Caki2 (cell line): ENCODE measurements around the gene GJC2. TPM values are rescaled to one million over a fixed set of nuclear protein-coding genes. Genes with fewer than 3 reads are reported as not detected.

Experiments used
- DNase-seq: peaks from one replicate; pipeline ENCODE4 v3.0.0-alpha.2; 2015; ENCODE audit warnings: low read depth
- in situ Hi-C: cut with HindIII; loops from 2 replicates; pipeline ENCODE4 v1.10.0; 2016; ENCODE audit warnings: low sequenced_read_pairs, low pct_unique_long_range_greater_than_20kb, mixed read lengths
- total RNA-seq: library from RNA; depleted of rRNA; stranded (reverse); fragments of >200 nt; shearing (Covaris generic); gene quantifications from 2 replicates; pipeline ENCODE4 v1.2.3, GENCODE V29; 2014; ENCODE audit warnings: low replicate concordance; rRNA removed

GJC2 gene
- 0.10 TPM in 1 of 2 replicates, not detected in the other for total RNA-seq

DNA sequence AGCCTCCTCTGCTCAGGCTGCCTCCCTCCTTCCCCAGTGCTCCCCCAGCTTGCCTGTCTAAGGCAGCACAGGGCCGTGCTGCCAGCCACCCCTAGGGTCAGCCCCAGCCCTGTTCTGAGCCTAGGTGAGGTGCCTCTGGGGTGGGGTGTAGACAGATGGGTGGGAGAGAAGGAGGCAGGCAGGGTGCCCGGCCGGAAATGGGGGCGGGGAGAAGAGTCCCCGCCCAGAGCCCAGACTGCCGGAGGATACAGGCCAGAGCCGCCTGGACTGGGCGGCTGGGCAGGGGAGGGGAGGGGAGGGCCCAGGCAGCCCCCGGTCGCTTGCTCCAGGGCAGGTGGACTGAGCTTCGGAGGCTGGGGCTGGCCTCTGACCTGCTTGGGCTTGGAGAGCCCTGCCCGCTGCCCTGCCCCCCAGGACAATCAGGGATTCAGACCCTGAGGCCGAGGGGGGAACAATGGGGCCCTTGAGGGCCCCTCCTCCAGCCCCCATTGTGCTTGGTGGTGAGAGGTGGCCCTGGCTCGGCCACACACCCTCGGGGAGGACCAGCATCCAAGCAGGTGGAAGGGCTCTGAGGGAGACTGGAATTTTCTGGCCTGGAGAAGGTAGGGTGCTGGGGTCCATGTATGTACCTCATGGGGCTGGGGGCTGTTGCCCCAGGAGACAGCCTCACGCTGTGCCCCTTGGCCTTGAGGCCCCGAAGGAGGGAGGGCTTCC lies at the start of gene GJC2:
Gene GJC2 (plus strand): TSS at position 525 of the 714 bp plus-strand sequence. CDS start 7,829 bp downstream, outside the sequence.
- in situ Hi-C loops, result no loop called here
- no peak for DNase-seq

DNA sequence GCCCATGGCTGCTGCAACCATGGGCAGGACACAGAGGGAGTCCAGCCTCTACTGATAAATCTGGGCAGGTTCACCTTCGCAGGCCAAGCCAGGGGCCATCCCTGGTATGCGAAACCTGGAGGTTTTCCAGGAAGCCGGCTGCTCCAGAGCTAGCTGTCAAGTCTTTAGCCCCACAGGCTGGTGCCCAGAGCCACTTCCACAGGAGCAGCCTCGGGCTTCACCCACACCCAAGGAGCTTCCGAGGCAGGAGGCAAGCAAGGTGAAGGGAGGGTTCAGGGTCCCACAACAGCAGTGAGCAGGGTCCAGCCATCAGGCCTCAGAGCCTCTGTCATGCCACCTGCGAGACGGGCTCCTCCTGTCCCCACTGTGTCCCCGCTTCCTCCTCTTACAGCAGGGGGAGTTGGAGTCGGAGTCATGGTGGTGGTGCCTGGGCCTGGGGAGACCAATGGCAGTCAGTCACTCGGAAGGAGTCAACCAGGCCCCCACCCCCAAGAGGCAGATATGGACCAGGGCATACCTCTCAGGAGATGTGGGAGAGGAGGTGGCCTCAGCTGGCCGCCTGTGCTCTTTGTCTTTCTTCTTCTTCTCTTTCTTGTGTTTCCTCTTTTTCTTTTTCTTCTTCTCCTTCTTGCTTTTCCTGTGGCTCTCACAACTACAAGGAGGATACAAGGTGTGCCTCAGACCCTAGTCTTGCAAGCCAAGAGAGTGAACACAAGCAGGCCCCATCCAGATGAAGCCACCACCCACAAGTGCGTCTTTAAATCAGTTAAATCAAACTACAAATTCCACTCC lies 48.7 kb upstream of the GJC2 start:
- in situ Hi-C loops, result no loop called here
- no peak for DNase-seq

DNA sequence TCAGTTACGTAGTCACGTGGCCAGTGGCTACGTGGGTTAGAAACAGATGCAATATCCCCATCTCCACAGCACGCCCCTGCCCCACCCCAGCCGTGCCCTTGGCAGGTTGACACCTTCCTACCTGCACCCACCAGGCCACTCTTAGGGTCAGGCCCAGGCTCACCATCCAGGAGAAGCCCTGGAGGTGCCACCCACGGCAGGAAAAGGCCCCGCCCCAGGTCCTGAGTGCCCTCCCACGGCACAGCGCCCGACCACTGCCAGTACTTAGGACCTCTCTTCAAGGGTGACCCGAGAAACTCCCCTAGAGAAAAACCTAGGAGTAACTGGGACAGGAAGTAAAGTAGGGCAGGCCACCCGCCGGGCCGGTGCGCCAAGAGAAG lies 48.1 kb upstream of the GJC2 start:
- in situ Hi-C loops, result no loop called here
- no peak for DNase-seq

DNA sequence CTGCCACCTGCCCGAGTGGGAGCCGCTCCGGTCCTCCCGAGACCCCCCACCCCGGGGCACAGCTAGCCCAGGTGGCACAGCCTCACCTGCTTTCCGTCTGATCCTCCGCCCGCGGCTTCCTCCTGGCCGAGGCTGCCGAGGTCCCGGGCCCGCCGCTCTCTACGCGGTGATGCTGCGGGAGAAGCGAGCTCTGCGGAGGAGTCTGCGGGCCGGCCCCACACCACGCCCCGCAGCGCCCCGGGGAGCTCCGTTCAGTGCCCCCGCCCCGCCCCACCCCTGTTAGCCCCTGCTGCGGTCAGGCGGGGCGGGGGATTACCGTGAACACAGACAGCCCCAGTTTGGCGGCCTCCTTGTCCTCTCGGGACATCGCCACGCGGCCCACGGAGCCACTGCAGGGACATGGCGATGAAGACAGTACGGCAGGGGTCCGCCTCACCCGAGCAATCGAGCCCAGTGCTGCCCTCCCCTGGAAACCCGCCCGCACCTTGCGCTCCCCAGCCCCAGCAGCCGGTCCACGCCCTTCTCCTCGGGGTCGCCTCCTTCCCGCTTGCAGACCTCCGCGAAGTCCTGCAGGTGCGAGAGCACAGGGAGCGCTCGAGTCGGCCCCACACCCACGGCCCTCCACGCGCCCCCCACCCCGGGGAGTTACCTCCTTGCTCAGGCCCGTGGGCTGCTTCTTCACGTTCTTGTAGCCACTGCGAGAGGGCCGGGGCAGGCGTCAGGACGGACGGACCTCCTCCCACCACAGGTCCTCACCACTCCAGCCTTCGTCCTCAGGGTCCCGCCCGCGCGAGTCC lies 47.5 kb upstream of the GJC2 start:
- peak; percentile 38 for DNase-seq
- in situ Hi-C loops, result no loop called here

DNA sequence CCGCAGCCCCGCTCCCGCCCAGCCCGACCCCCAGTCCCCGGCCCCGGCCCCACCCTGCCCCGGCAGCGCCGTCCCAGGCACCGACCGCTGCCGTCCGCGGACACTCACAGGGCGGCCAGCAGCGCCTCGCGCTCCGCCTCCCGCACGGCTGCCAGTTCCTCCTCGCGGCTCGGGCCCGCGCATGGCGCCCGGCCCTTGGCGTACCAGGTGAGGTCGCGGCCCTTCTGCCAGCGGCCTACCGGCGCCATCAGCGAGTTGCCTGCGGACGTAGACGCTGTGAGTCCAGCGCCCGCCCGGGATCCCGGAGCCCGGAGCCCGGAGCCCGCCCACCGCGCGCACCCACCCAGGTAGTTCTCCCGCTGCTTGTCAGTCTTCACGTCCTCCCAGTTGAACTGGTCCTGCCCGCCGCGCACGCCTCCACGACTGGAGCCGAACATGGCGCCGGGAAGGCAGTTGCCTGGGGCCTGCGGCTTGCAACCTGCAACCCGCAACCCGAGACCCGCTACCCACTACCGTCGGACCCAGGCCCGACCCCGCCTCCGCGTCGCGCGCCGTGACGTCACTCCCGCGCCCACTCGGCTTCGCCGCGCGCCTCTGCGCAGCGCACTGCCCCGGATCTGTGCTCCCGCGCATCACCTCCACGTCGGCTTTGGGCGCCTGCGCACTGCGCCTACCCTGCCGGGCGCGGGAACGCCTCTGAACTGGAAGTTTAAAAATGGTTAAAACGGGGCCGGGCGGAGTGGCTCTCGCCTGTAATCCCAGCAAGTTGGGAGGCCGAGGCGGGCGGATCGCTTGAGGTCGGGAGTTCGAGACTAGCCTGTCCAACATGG lies 46.7 kb upstream of the GJC2 start, which contains the start of gene C1orf35:
Gene C1orf35 (minus strand): TSS at position 535 of the 830 bp plus-strand sequence. CDS start 98 bp downstream, at position 437.
- DNase-seq, result peak; percentile 89
- in situ Hi-C loops, result no loop called here

DNA sequence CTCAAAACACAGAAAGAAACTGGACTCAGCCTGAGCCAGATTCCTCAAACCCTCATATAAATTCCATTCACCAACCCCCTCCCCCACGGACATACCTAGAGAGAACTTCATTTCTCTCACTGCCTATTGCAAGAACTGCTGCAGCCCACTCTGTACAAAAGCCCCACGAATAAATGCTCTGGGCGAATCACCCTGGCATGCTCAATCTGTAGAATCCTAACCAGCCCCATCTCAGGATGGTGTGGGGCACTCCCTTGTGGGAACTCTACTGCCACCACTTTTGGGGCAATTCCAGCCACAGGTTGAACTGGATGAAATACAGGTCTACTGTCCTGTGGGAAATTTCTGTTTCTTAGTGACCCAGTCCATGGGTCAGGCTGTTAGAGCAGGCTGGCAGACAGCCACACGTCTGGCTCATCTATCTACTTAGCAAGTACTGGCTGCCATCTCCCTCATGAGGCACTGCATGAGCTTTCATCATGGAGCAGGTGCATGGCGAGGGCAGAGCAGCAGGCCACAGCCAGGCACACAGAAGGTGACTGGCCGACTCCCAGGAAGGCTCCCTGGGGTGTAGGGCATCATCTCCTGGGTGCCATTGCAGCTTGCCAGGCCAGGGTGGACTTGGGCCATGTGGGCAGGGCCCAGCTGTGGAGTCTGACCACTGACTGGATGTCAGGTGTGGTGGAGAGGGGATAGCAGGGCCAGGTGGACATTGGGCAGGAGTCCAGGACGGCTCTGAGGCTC lies 45.0 kb upstream of the GJC2 start:
- in situ Hi-C loops, result no loop called here
- no peak for DNase-seq

DNA sequence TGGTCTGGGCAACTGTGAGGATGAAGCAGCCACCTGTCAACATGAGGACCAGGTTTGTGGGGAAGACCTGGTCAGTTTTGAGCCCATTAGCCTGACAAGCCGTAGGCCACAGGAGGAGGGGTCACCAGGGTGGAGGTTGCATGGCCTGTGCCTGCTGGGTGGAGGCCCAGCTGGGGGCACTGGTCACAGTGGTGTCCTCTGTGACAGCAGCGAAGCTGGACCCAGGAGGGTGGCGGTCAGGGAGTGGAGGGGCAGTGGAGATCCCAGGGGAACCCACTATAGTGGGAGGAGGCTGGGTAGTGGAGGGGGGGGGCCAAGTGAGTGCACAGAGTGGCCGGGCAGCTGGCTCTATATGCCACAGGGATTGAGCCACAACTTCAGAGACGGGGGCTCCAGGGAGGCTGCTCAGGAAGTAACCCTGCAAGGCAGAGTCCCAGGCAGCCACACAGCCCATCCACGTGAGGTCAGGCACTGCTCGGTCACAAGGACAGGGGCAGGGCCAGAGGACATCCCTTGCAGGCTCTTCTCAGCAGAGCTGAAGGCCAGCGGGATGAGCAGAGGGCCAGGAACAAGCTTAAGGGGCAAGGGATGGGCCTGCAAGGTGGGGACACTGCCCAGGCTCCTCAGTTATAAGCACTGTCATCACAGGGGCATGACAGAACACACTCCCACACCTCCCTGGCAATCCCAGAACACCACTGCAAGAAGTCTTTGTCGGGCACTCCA lies 44.3 kb upstream of the GJC2 start:
- no peak for DNase-seq
- in situ Hi-C loops, result no loop called here

DNA sequence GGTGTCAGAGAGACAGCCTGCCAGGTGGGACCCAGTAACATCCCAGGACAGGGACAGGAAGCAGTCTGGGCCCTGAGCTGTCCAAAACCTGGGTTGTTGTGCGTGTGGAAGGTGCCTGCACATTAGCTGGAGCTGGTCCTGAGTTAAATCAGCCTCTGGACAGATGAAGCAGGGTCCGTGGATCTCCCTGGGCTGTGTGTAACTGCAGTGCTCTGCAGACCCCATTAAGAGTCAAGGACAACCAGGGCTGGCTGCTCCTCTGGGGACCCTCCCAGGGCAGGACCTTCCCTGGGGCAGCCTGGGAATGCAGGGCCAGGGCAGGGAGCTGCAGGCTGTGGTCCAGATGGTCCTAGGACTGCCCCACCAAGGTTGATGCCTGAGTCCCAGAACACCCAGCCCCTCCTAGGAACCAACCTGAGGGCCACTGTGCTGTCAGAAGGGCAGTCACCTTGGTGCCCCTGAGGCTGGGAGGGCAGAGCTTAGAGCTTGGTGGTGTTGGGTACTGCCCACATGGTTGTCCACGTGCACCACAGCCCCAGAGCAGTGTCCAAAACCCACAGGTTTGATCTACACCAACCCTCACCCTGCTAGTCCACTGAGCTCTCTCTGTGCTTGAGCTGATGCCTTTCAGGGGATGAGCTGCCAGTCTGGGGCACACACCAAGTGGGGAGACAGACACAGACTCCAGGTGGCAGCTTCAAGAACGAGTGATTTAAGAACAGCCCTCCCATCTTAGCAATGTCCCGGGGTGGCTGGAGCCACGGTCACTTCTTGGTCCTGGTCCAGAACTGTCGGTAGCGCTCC lies 43.5 kb upstream of the GJC2 start:
- in situ Hi-C loops, result no loop called here
- no peak for DNase-seq

DNA sequence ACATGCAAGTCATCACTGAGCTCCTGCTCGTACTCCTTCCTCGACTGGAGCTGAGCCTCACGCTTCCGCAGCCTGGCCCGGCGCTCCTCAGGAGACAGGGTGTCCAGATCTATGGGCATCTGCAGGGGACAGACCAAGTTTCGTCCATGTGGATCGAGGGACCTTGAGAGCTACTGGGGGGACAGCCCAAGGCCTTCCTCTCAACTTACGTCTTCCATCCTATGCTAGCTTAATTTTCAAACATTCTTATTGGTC lies 43.0 kb upstream of the GJC2 start:
- in situ Hi-C loops, result no loop called here
- DNase-seq, result no peak

DNA sequence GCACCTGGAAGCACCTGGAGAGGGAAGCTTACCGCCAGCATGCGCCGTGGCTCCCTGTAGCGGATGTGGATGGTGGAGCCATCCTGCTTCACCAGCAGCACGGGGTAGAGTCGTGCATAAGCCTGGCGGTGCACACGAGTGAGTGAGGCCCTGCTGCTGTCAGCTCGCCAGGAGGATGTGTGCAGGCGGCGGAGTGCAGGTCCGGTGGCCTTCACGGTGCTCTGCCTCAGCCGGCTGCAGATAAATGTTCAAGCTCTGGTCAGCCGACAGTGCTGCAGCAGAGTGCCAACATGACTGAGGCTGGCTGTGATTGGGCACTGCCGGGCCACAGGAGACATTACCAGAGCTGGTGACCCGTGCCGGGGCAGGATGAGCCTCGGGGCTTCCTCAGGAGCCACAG lies 42.1 kb upstream of the GJC2 start:
- no peak for DNase-seq
- in situ Hi-C loops, result no loop called here

DNA sequence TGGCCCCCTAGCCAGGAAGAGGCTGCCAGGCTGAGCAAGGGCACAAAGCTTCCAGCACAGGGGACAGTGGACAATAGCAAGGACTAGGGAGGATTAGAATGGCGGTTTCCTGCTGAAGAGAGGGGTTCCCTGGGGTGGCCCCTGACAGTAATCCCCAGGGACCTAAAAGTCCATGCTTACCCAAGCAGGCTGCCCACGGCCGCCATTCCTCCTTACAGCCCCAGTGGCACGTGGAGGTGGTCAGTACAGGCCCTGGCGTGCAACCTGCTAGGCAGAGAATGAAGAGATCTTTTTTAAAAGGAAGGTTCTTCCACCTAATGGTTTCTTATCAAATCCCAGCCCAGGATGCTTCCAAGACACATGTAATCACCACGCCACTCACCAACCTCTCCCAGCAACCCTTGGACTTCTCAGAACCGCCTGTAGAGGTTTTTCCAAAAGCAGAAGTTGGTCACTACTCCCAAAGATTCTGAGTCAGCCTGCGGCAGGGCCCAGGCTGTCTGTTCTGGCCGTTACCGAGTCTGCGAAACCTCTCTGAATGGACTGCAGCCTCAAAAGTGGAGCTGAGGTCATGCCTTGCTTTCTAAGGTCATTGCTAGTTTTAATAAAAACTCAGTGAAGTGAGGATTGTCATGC lies 41.6 kb upstream of the GJC2 start:
- no peak for DNase-seq
- in situ Hi-C loops, result no loop called here

DNA sequence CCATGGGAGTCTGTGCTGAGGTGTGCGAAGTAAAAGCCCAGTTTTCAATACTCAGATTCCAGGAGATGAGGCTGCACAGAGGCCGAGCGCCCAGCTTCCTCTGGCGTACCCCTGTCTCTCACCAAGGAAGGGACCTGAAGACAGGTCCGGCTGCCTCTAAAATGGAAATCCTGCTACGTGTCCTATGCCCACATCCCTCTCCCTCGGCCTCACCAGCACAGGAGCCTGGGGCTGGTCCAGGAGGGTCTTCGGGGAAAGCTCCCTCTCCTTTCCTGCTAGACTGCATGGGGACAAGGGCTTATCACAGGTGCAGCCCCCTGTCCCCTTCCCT lies 41.0 kb upstream of the GJC2 start:
- in situ Hi-C loops, result no loop called here
- no peak for DNase-seq

DNA sequence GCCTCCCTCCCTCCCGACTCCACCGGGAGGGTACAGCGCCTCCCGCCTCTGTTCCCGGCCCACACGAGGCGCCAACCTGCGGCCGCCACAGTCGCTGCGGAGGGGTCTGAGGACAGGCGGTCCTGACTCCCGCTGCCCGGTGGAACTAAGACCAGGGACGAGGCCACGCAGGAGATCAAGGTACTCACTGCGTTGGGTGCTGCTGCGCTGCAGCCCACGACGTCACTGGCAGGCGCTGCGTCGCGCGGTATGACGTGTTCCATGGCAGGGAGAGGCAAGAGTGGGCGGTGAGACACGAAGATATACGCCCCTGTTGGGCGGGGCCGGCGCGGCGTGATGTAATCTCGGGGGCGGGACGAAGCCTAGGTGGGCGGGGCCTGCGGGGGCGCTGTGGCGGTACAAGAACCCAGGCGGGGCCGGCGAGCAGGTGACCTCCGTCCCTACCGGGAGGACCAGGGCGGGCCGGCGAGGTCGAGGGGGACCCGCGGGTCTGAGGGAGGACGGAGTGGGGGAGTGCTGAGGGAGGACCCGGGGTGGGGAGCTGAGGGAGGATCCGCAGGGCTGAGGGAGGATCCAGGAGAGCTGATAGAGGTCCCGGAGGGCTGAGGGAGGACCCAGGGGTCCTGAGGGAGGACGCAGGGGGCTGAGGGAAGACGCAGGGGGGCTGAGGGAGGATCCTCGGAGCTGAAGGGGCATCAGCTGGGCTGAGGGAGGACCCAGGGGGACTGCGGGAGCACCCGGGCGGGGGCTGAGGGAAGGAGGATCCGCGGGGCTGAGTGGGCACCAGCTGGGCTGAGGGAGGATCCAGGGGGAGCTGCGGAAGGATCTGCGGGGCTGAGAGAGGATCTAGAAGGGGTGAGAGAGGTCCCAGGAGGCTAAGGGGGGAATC lies 40.4 kb upstream of the GJC2 start, which contains the start of gene MRPL55:
Gene MRPL55 (minus strand): TSS at position 227 of the 889 bp plus-strand sequence. CDS start 1,039 bp downstream, outside the sequence.
- in situ Hi-C loops, result no loop called here

DNA sequence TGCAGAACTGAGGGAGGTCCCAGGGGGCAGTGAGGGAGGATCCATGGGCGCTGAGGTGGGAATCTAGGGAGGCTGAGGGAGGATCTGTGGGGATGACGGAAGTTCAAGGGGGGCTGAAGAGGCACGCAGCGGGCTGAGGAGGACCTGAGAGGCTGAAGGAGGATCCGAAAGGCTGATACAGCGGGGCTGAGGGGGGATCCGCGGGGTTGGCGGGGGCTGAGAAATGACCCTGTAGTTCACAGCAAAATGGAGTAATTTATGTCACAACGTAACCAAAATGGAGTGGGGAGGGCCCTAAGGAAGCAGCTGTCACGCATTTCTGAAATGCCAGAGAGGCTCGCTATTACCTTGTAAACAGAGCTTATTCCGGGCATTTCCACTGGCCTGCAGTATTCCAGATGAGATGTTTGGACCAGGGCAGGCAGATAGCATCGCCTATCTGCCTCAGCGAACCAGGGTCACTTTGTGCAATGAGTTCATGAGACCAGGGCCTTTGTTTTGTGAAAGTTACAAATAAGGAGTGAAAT lies 39.7 kb upstream of the GJC2 start:
- in situ Hi-C loops, result no loop called here
- no peak for DNase-seq

More for the DNA sequence above, 40.4 kb upstream of the GJC2 start, which contains the start of gene MRPL55:
- DNase-seq, result peak; percentile 86

DNA sequence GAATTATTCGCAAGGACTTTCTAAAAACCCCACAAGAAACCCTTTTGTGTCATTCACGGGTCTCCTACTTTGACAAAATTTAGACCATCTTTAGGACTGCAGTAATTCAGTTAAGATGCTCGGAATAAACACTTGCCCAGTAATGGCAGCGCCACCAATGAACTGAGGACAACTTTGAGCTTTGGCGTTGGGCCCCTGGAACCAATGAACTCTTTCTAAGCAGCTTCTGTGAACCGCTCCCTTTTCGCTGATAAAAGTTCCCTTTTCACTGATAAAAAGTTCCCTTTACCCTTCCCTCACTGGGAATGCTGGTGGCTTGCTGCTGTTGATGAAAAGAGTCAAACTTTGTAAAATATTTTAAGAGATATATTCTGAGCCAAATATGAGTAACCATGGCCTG lies 39.2 kb upstream of the GJC2 start:
- DNase-seq, result no peak
- in situ Hi-C loops, result no loop called here
